Mononuclear cell (primary cell): ENCODE data around the gene MAG. TPM values are rescaled to one million over a fixed set of nuclear protein-coding genes. Genes with fewer than 3 reads are reported as not detected.

Source experiments
- H3K27me3 ChIP-seq: 2 replicates; pipeline ENCODE4 v1.6.0; 2011; ENCODE audit warnings: low read length, control low read depth; ENCODE audit not compliant: insufficient read depth
- H3K4me1 ChIP-seq: 2 replicates; pipeline ENCODE4 v1.5.1; 2011; ENCODE audit warnings: mild to moderate bottlenecking, low read length, control low read depth; ENCODE audit not compliant: insufficient read depth
- H3K4me3 ChIP-seq: 2 replicates; pipeline ENCODE4 v1.5.1; 2011; ENCODE audit warnings: mild to moderate bottlenecking, low read length, moderate library complexity
- H3K9me3 ChIP-seq: 2 replicates; pipeline ENCODE4 v1.5.1; 2011; ENCODE audit warnings: low read depth, mild to moderate bottlenecking, control low read depth, low read length
- total RNA-seq: library from RNA; depleted of rRNA; stranded (reverse); fragments of >200 nt; gene quantifications from one replicate; pipeline ENCODE4 v1.2.3, GENCODE V29; 2012

Gene MAG
- total RNA-seq, 1 donor, result not detected

GRCh38 chr19:35299523-35300338, 7.8 kb downstream of the MAG start:
- peaks cover 19% of the 10 kb centered on the region for H3K4me1 ChIP-seq
- no peaks in the 10 kb centered on the region for H3K27me3 ChIP-seq
- H3K9me3 ChIP-seq, result no peaks in the 10 kb centered on the region
- H3K4me3 ChIP-seq, result no peak overlapping the region

- no peak overlapping the region for H3K4me3 ChIP-seq
- H3K9me3 ChIP-seq, result no peaks in the 10 kb centered on the region
- H3K27me3 ChIP-seq, result no peaks in the 10 kb centered on the region
- H3K4me1 ChIP-seq, result peaks cover 21% of the 10 kb centered on the region
Observed at GRCh38 chr19:35300339-35300649, 8.3 kb downstream of the MAG start.

GRCh38 chr19:35301961-35302360, 10.0 kb downstream of the MAG start:
- no peaks in the 10 kb centered on the region for H3K9me3 ChIP-seq
- no peaks in the 10 kb centered on the region for H3K27me3 ChIP-seq
- peaks cover 20% of the 10 kb centered on the region for H3K4me1 ChIP-seq
- no peak overlapping the region for H3K4me3 ChIP-seq

- Histone ChIP-seq H3K4me1 (peaks cover 20% of the 10 kb centered on the region), H3K4me3 (no peak overlapping the region)
Observed at GRCh38 chr19:35302446-35302845, 10.5 kb downstream of the MAG start.

GRCh38 chr19:35303357-35303915, 11.5 kb downstream of the MAG start:
- H3K4me1 ChIP-seq, result peaks cover 24% of the 10 kb centered on the region
- H3K4me3 ChIP-seq, result no peak overlapping the region
- no peaks in the 10 kb centered on the region for H3K9me3 ChIP-seq
- no peaks in the 10 kb centered on the region for H3K27me3 ChIP-seq

More at GRCh38 chr19:35302446-35302845, 10.5 kb downstream of the MAG start:
- Histone ChIP-seq H3K9me3 (no peaks in the 10 kb centered on the region), H3K27me3 (no peaks in the 10 kb centered on the region)

- Histone ChIP-seq H3K9me3 (no peaks in the 10 kb centered on the region), H3K4me3 (no peak overlapping the region), H3K27me3 (no peaks in the 10 kb centered on the region), H3K4me1 (peaks cover 24% of the 10 kb centered on the region)
Observed at GRCh38 chr19:35304036-35304435, 12.1 kb downstream of the MAG start.

GRCh38 chr19:35305181-35305580, 13.2 kb downstream of the MAG start:
- Histone ChIP-seq H3K9me3 (no peaks in the 10 kb centered on the region), H3K4me1 (peaks cover 24% of the 10 kb centered on the region), H3K27me3 (no peaks in the 10 kb centered on the region), H3K4me3 (no peak overlapping the region)

- peaks cover 24% of the 10 kb centered on the region for H3K4me1 ChIP-seq
- H3K4me3 ChIP-seq, result no peak overlapping the region
- no peaks in the 10 kb centered on the region for H3K9me3 ChIP-seq
Observed at GRCh38 chr19:35306473-35307246, 14.7 kb downstream of the MAG start.

GRCh38 chr19:35307931-35308330, 16.0 kb downstream of the MAG start:
- H3K4me1 ChIP-seq, result peaks cover 24% of the 10 kb centered on the region
- no peaks in the 10 kb centered on the region for H3K27me3 ChIP-seq
- no peaks in the 10 kb centered on the region for H3K9me3 ChIP-seq
- no peak overlapping the region for H3K4me3 ChIP-seq

More at GRCh38 chr19:35306473-35307246, 14.7 kb downstream of the MAG start:
- H3K27me3 ChIP-seq, result no peaks in the 10 kb centered on the region

- Histone ChIP-seq H3K9me3 (no peaks in the 10 kb centered on the region), H3K27me3 (no peaks in the 10 kb centered on the region), H3K4me1 (peaks cover 28% of the 10 kb centered on the region), H3K4me3 (no peak overlapping the region)
Observed at GRCh38 chr19:35308910-35309309, 16.9 kb downstream of the MAG start.

GRCh38 chr19:35309481-35310279, 17.7 kb downstream of the MAG start:
- Histone ChIP-seq H3K9me3 (no peaks in the 10 kb centered on the region), H3K4me1 (peaks cover 28% of the 10 kb centered on the region), H3K27me3 (no peaks in the 10 kb centered on the region), H3K4me3 (no peak overlapping the region)

- Histone ChIP-seq H3K4me1 (peaks cover 26% of the 10 kb centered on the region), H3K9me3 (no peaks in the 10 kb centered on the region), H3K27me3 (no peaks in the 10 kb centered on the region), H3K4me3 (no peak overlapping the region)
Observed at GRCh38 chr19:35310331-35310730, 18.4 kb downstream of the MAG start.

- Histone ChIP-seq H3K4me3 (no peak overlapping the region), H3K27me3 (no peaks in the 10 kb centered on the region), H3K4me1 (peaks cover 21% of the 10 kb centered on the region), H3K9me3 (no peaks in the 10 kb centered on the region)
Observed at GRCh38 chr19:35310811-35311465, 19.0 kb downstream of the MAG start.

GRCh38 chr19:35311901-35312665, 20.1 kb downstream of the MAG start:
- no peak overlapping the region for H3K4me3 ChIP-seq
- H3K9me3 ChIP-seq, result no peaks in the 10 kb centered on the region
- H3K4me1 ChIP-seq, result peaks cover 15% of the 10 kb centered on the region
- H3K27me3 ChIP-seq, result no peaks in the 10 kb centered on the region
